Tibial nerve (tissue), 4 donors: ENCODE measurements around the gene CSNK1G1.

Experiments
- CTCF ChIP-seq, 5 experiments: fragments of 200-600 bp in 3 of 5; fragments of 450-650 bp in 2 of 5; sonication (generic) in 3 of 5; IDR thresholded peaks; one replicate each; pipeline ENCODE4 v1.5.1; 2016 to 2019; ENCODE audit warnings: antibody characterized with exemption in 5 of 5, mild to moderate bottlenecking in 3 of 5, moderate library complexity in 2 of 5
- EP300 ChIP-seq, 2 donors: sonication (generic); formaldehyde crosslinking; IDR thresholded peaks; one replicate each; pipeline ENCODE4 v1.6.1; 2017; ENCODE audit warnings: antibody characterized with exemption in 2 of 2, mild to moderate bottlenecking in 1 of 2
- POLR2A ChIP-seq, 2 donors: fragments of 450-650 bp; IDR thresholded peaks; one replicate each; pipeline ENCODE4 v1.6.1; 2017; ENCODE audit warnings: antibody characterized with exemption in 2 of 2, mild to moderate bottlenecking in 2 of 2, moderate library complexity in 2 of 2

- no peak for TF ChIP-seq CTCF (IDR thresholded peaks at IDR 0.05)
- no peak for TF ChIP-seq EP300 (IDR thresholded peaks at IDR 0.05)
- TF ChIP-seq POLR2A (IDR thresholded peaks at IDR 0.05), result no peak
Observed at GRCh38 chr15:64117759-64118487, 238.1 kb downstream of the CSNK1G1 start.
